HCT116 (cell line): ENCODE measurements around the gene ADGRD1. TPM values are rescaled to one million over a fixed set of nuclear protein-coding genes. Genes with fewer than 3 reads are reported as not detected.

Experiments
- ATAC-seq: fragments of 200-7000 bp; cut with Tn5 transposase; 2 replicates; pipeline ENCODE4 v1.9.1; 2020; ENCODE audit warnings: mild to moderate bottlenecking, moderate library complexity
- BruUV-seq: library from RNA; stranded (reverse); fragments of 400-500 nt; replicated peaks from 2 replicates; lab custom pipeline; 2021; lab: Mats Ljungman, UMichigan
- CTCF ChIA-PET: fragments of 300-600 bp; sonication (Branson Sonifier 250); formaldehyde crosslinking; loops from one replicate; lab custom pipeline; 2021; ENCODE audit warnings: antibody characterized with exemption; lab: Charles Lee
- POLR2A ChIA-PET: fragments of 300-600, 350-600 bp; sonication (Branson Sonifier 250); formaldehyde crosslinking; loops from one replicate; lab custom pipeline; 2021; ENCODE audit warnings: antibody characterized with exemption; lab: Charles Lee
- RAD21 ChIA-PET, 2 experiments: fragments of 300-600 bp; sonication (Branson Sonifier 250); formaldehyde crosslinking; loops; one replicate each; lab custom pipeline; 2023; ENCODE audit warnings: low total read pairs in 2 of 2; ENCODE audit not compliant: uncharacterized antibody in 2 of 2, unreplicated experiment in 2 of 2, low non-redundant PET in 1 of 2; lab: Charles Lee
- DNase-seq: peaks from one replicate; pipeline ENCODE4 v3.0.0-alpha.2; 2010; ENCODE audit warnings: low read depth, low spot score
- H2AFZ ChIP-seq: fragments of 200-600 bp; shearing (Covaris generic), sonication (generic); 2 replicates; pipeline ENCODE4 v1.6.1; 2017; ENCODE audit warnings: low read depth, mixed run types, mixed read lengths, antibody characterized with exemption, low read length; ENCODE audit not compliant: poor library complexity, severe bottlenecking
- H3K27ac ChIP-seq: 2 replicates; pipeline ENCODE4 v1.5.1; 2012; ENCODE audit warnings: low read depth, low read length
- H3K27me3 ChIP-seq: fragments of 200-600 bp; sonication (generic); 2 replicates; pipeline ENCODE4 v1.6.1; 2016; ENCODE audit warnings: mixed run types, low read length, mixed read lengths; ENCODE audit not compliant: insufficient read depth
- H3K36me3 ChIP-seq, 2 experiments: fragments of 200-500 bp in 1 of 2; fragments of 200-600 bp in 1 of 2; sonication (Bioruptor generic) in 1 of 2; sonication (generic) in 1 of 2; 2 replicates each; pipeline versions ENCODE4 v1.5.1 to v1.6.1; 2014 to 2016; ENCODE audit warnings: low read length in 2 of 2, inconsistent platforms in 1 of 2, mixed read lengths in 1 of 2, mixed run types in 1 of 2; ENCODE audit not compliant: insufficient read depth in 2 of 2, control insufficient read depth in 1 of 2
- H3K4me1 ChIP-seq, 2 experiments: fragments of 200-600 bp in 1 of 2; sonication (generic) in 1 of 2; 2 replicates each; pipeline versions ENCODE4 v1.5.1 to v1.6.1; 2012 to 2017; ENCODE audit warnings: low read length in 2 of 2, inconsistent platforms in 1 of 2, mild to moderate bottlenecking in 1 of 2, mixed read lengths in 1 of 2, mixed run types in 1 of 2, moderate library complexity in 1 of 2; ENCODE audit not compliant: insufficient read depth in 2 of 2, control insufficient read depth in 1 of 2
- H3K4me2 ChIP-seq: fragments of 200-600 bp; sonication (generic); 2 replicates; pipeline ENCODE4 v1.6.1; 2017; ENCODE audit warnings: mixed run types, low read length, mixed read lengths
- H3K4me3 ChIP-seq, 2 experiments: fragments of 200-600 bp in 1 of 2; sonication (generic) in 1 of 2; replicated peaks in 1 of 2; 2 replicates each; pipeline ENCODE4 v1.5.1; 2011 to 2016; ENCODE audit warnings: low read length in 2 of 2, control low read depth in 1 of 2, low read depth in 1 of 2, mild to moderate bottlenecking in 1 of 2, mixed read lengths in 1 of 2, mixed run types in 1 of 2
- H3K79me2 ChIP-seq: fragments of 200-600 bp; sonication (generic); 2 replicates; pipeline ENCODE4 v1.6.1; 2017; ENCODE audit warnings: mild to moderate bottlenecking, mixed run types, low read length, moderate library complexity, mixed read lengths; ENCODE audit not compliant: insufficient read depth
- H3K9ac ChIP-seq: fragments of 200-600 bp; sonication (generic); 2 replicates; pipeline ENCODE4 v1.6.1; 2016; ENCODE audit warnings: low read length, mixed read lengths
- H3K9me2 ChIP-seq: fragments of 200-600 bp; sonication (generic), shearing (Covaris generic); 2 replicates; pipeline ENCODE4 v1.6.1; 2017; ENCODE audit warnings: mixed run types, mild to moderate bottlenecking, moderate library complexity; ENCODE audit not compliant: insufficient read depth
- H3K9me3 ChIP-seq, 2 experiments: fragments of 200-500 bp in 1 of 2; fragments of 200-600 bp in 1 of 2; sonication (Bioruptor generic) in 1 of 2; sonication (generic) in 1 of 2; 2 replicates each; pipeline ENCODE4 v1.6.1; 2014 to 2017; ENCODE audit warnings: low read length in 2 of 2, mixed read lengths in 2 of 2, inconsistent platforms in 1 of 2, low read depth in 1 of 2, mild to moderate bottlenecking in 1 of 2, mixed run types in 1 of 2, moderate library complexity in 1 of 2; ENCODE audit not compliant: control insufficient read depth in 1 of 2, insufficient read depth in 1 of 2
- H4K20me1 ChIP-seq: fragments of 200-600 bp; sonication (generic), shearing (Covaris generic); 2 replicates; pipeline ENCODE4 v1.6.1; 2017; ENCODE audit warnings: mixed run types, mild to moderate bottlenecking, moderate library complexity; ENCODE audit not compliant: insufficient read depth
- CEBPB ChIP-seq: IDR thresholded peaks from 2 replicates; pipeline ENCODE4 v1.6.1; 2012; ENCODE audit warnings: low read depth
- EGR1 ChIP-seq: IDR thresholded peaks from 2 replicates; pipeline ENCODE4 v1.6.1; 2012; ENCODE audit warnings: low read depth
- ELF1 ChIP-seq: IDR thresholded peaks from 2 replicates; pipeline ENCODE4 v1.6.1; 2012; ENCODE audit warnings: low read depth, borderline replicate concordance
- JUND ChIP-seq: IDR thresholded peaks from 2 replicates; pipeline ENCODE4 v1.6.1; 2012
- RAD21 ChIP-seq: IDR thresholded peaks from 2 replicates; pipeline ENCODE4 v1.6.1; 2012; ENCODE audit warnings: low read depth, mild to moderate bottlenecking
- ZNF274 ChIP-seq: fragments of 200-500 bp; sonication (Bioruptor generic); IDR thresholded peaks from 2 replicates; pipeline ENCODE4 v1.6.1; 2014; ENCODE audit warnings: mild to moderate bottlenecking, low read depth, low read length, inconsistent platforms
- intact Hi-C: fragments of 100-400 bp; cut with micrococcal nuclease; formaldehyde crosslinking; loops from 2 replicates; pipeline ENCODE4 v1.10.0; 2022
- total RNA-seq: library from RNA; stranded (reverse); gene quantifications from one replicate; pipeline ENCODE4 v1.2.1, GENCODE V29; 2021; ENCODE audit not compliant: unreplicated experiment
- TF ChIP-seq, protein P1 (sequence below): IDR thresholded peaks from 2 replicates; pipeline ENCODE4 v1.6.1; 2012; ENCODE audit warnings: low read depth

The ADGRD1 gene
- total RNA-seq, 1 experiment from 2014 or later = 0.44 TPM

DNA sequence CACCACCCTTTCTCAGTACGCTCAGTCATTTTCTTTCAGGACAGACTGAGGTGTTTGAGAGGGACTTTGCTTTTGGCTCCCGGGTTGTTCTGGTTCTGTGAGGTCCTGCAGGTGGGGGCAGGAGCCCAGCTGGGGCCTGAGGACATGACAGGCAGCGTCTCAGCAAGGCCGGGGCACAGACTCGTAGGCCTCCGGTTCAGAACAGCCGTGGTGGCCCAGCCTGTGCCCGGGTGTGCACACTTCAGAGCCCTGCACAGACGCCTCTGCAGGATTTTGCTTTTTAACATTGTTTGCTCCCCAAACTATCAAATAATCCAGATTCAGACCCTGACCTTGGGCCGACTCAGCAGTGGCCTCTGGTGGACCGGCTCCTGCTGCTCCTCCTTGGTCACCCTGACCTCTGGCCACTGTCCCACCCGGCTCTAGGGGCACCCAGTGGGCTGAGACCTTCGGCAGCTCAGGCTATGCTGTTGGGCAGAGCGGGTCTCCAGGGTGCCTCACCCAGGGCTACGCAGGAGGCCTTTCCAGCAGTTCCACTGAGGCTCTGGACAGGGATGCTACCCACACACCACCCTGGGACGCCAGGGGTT lies 65.2 kb downstream of the ADGRD1 start:
- intact Hi-C loops = no loop called here
- DNase-seq (no peak), ATAC-seq (no peak)
- H3K9me2 ChIP-seq = no peaks in the 10 kb centered on the region
- no peak overlapping the region for H3K9ac ChIP-seq
- ChIA-PET RAD21 (no interaction called here), CTCF (no interaction called here), POLR2A (no interaction called here)
- H3K4me2 ChIP-seq = no peak overlapping the region
- H4K20me1 ChIP-seq = no peaks in the 10 kb centered on the region
- H3K79me2 ChIP-seq = no peaks in the 10 kb centered on the region
- no peaks in the 10 kb centered on the region for H3K9me3 ChIP-seq
- H3K27ac ChIP-seq = no peak overlapping the region
- H3K27me3 ChIP-seq = peaks cover 3% of the 10 kb centered on the region; the same call in 1 of the 2 replicates
- no peak for TF ChIP-seq RAD21
- no peak for TF ChIP-seq ZNF274
- no peak for TF ChIP-seq JUND
- TF ChIP-seq, protein P1, sequence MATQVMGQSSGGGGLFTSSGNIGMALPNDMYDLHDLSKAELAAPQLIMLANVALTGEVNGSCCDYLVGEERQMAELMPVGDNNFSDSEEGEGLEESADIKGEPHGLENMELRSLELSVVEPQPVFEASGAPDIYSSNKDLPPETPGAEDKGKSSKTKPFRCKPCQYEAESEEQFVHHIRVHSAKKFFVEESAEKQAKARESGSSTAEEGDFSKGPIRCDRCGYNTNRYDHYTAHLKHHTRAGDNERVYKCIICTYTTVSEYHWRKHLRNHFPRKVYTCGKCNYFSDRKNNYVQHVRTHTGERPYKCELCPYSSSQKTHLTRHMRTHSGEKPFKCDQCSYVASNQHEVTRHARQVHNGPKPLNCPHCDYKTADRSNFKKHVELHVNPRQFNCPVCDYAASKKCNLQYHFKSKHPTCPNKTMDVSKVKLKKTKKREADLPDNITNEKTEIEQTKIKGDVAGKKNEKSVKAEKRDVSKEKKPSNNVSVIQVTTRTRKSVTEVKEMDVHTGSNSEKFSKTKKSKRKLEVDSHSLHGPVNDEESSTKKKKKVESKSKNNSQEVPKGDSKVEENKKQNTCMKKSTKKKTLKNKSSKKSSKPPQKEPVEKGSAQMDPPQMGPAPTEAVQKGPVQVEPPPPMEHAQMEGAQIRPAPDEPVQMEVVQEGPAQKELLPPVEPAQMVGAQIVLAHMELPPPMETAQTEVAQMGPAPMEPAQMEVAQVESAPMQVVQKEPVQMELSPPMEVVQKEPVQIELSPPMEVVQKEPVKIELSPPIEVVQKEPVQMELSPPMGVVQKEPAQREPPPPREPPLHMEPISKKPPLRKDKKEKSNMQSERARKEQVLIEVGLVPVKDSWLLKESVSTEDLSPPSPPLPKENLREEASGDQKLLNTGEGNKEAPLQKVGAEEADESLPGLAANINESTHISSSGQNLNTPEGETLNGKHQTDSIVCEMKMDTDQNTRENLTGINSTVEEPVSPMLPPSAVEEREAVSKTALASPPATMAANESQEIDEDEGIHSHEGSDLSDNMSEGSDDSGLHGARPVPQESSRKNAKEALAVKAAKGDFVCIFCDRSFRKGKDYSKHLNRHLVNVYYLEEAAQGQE = no peak
- TF ChIP-seq EGR1 = no peak
- TF ChIP-seq ELF1 = no peak
- TF ChIP-seq CEBPB = no peak
- H3K4me1 ChIP-seq = no peaks in the 10 kb centered on the region
- H3K36me3 ChIP-seq = no peaks in the 10 kb centered on the region
- H3K4me3 ChIP-seq = no peak overlapping the region
- H2AFZ ChIP-seq = no peak overlapping the region
- no TSS peak for BruUV-seq
